SK-N-DZ (cell line): ENCODE data around the gene CARD14.
A peak's percentile ranks its signal among the peaks of the same experiment; 100 is the strongest.
"Not testable (repeated sequence)": the region's sequence is repeated elsewhere in the genome, so short reads cannot be mapped to it uniquely, and the experiment has no call there.

Source experiments
- DNase-seq: peaks from one replicate; pipeline ENCODE4 v3.0.0-alpha.2; 2015; ENCODE audit warnings: low spot score

Gene CARD14

DNA sequence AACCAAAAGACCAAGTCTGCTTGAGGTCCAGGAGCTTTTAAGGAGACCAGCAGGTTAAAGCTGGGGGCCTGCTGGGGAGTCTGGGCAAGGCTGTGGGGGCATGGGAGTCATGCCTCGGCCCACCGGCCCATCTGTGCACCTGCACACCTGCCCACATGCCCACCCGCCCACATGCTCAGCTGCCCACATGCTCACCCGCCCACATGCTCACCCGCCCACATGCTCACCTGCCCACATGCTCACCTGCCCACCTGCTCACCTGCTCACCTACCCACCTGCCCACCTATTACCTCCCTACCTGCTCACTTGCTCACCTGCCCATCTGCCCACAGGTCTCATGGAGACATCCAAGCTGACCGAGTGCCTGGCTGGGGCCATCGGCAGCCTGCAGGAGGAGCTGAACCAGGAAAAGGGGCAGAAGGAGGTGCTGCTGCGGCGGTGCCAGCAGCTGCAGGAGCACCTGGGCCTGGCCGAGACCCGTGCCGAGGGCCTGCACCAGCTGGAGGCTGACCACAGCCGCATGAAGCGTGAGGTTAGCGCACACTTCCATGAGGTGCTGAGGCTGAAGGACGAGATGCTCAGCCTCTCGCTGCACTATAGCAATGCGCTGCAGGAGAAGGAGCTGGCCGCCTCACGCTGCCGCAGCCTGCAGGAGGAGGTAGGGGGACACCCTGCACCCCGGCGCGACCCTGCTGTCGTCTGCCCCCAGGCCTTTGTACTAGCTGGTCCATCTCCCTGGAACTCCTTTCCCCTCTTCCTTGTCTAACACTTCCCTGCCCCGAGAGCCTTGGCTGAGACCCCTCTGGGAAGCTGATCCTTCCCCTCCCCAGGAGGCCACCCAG, 14.0 kb downstream of the CARD14 start:
- no peak for DNase-seq

DNA sequence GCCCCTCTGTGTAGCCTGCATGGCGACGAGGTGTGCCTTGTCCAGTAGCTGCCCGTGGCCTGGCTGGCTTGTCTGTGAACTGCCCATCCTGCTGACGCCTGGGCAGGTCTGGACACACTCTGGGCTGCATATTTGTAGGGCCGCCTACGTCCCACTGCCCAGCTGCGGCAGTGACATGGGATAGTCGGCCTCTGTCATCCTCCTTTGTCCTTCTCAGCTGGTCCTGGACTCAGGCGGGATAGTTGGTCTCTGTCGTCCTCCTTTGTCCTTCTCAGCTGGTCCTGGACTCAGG, 14.5 kb downstream of the CARD14 start:
- no peak for DNase-seq

DNA sequence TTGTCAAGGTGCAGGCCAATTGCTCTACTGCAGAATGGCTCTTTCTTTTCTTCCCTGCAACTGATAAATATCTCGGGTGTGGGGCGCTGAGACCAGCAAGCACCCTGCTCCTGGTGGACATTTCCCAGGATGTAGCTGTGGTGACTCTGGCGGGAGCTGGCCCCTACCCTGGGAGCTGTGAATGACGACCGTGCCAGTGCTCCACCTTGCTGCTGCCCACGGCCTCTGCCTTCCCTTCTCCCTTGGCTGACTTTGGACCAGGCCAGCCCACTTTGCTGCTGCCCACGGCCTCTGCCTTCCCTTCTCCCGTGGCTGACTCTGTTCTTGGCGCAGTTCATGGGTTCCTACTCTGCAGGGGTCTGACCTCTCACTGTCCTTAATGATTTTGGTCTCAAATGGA, 16.1 kb downstream of the CARD14 start:
- DNase-seq: no peak

DNA sequence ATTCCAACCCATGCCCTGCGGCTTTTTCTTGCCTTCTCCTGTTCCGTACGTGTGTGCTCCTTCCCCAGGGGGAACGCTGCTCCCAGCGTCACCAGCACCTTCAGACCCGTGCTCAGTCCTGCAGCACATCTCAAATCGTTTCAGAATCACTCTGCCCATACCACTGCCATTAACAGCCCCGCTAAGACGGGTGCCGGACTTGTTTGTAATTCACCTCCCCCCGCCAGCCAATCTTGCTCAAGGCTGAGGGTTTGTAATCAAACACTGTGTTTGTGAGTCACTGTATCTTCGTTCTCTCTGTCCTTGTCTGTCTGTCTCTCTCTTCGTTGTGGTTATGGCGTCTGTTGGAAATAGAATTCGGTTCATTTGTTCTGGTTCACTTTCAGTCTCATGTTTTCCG, 17.3 kb downstream of the CARD14 start:
- no peak for DNase-seq

DNA sequence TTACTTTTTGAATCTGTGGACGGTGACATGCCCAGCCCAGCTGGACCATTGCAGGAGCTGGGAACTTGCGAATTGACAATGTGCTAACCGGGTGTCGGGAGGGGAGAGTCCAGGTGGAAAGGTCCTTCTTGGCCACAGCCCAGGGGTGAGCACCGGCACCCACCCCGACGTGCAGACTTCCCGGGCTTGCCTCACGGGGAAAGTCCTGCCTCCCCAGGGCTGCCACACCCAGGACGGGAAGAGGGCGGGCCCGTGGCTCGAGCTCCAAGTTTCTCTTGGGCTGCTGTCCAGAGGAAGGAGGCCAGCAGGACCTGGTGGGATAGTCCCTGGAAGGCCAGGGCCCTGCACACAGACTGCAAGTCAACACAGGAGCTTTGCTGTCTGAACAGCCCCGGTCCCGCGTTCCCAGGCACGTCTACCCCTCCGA, 17.7 kb downstream of the CARD14 start:
- DNase-seq: no peak

DNA sequence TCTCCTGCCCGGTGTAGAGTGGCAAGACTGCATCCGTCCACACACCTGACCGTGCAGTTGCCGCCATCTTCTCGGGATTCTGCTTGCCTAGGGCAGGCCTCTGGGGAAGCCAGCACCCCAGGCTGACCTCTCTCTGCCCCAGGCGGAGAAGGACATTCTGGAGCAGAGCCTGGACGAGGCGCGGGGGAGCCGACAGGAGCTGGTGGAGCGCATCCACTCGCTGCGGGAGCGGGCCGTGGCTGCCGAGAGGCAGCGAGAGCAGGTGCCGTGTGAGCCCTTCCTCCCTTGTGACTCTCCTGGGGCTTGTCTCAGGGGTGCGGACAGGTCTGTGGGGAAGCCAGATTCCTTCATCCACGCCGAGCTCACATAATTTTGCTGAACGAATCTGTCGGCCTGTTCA, 19.8 kb downstream of the CARD14 start:
- DNase-seq: no peak

DNA sequence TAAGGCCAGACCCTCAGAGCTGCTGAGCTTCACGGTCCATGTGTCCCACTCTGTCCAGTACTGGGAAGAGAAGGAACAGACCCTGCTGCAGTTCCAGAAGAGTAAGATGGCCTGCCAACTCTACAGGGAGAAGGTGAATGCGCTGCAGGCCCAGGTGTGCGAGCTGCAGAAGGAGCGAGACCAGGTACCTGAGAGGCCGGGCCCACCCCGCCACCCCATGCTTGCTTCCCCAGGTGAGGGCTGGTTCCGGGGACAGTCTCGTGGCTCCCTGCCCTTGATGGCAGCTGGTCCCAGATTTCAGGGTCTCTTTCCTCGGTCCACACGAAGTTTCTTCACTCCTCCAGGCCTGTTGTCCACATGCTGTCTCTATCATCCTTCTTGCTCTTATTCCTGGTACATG, 20.9 kb downstream of the CARD14 start:
- DNase-seq: no peak

DNA sequence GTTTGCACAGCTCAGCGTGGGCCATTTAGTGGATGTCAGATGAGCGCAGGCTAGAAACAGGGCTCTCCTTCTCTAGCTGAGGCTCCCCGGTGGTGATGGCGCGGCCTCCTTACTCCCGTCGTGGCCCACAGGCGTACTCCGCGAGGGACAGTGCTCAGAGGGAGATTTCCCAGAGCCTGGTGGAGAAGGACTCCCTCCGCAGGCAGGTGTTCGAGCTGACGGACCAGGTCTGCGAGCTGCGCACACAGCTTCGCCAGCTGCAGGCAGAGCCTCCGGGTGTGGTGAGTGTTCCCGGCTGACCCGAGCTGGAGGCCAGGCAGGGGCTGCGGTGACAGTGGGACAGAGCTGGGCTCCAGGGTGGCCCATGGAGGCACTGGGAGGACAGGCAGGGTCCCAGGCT, 21.4 kb downstream of the CARD14 start:
- DNase-seq: no peak

DNA sequence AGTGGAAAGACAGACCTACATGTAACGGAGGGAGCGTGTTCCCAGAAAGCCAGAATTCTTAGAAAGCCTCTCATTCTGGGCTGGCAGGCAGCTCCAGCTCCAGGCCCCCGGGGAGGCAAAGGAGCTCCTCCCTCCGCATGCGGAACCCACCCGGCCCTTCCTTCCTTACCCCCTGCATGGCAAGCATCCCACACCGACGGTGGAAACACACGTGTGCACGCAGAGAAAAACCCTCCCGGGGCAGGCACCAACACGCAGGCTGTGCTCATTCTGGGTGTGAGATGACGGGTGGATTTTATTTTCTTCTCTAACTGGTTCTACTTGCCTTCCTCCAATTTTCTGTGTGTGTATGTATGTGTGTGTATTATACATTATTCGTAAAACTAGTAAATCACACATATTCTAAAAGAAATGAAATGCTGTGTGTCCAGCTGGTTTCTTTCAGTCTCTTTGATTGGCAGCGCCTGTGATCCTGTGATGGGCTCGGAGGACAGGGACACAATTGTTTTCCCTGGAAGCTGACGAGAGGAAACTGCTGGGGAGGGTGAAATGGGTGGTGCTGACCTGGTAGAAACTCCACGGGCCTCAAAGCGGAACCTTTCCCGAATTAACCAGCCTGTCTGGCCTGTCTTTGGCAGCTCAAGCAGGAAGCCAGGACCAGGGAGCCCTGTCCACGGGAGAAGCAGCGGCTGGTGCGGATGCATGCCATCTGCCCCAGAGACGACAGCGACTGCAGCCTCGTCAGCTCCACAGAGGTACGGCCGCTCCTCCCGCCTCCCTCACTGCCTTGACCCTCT, 22.2 kb downstream of the CARD14 start:
- no peak for DNase-seq

DNA sequence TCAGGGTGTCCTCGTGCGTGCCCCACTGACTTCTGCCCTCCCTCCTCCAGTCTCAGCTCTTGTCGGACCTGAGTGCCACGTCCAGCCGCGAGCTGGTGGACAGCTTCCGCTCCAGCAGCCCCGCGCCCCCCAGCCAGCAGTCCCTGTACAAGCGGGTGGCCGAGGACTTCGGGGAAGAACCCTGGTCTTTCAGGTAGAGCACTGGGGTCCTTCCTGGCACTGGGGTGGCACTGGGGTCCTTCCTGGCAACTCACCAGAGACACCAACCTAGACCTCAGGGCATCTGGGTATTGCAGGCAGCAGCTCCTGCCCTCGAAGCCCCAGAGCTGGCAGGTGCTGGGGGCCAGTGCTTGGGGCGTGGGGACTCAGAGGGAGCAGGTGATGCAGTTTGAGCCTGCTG, 25.3 kb downstream of the CARD14 start:
- no peak for DNase-seq

DNA sequence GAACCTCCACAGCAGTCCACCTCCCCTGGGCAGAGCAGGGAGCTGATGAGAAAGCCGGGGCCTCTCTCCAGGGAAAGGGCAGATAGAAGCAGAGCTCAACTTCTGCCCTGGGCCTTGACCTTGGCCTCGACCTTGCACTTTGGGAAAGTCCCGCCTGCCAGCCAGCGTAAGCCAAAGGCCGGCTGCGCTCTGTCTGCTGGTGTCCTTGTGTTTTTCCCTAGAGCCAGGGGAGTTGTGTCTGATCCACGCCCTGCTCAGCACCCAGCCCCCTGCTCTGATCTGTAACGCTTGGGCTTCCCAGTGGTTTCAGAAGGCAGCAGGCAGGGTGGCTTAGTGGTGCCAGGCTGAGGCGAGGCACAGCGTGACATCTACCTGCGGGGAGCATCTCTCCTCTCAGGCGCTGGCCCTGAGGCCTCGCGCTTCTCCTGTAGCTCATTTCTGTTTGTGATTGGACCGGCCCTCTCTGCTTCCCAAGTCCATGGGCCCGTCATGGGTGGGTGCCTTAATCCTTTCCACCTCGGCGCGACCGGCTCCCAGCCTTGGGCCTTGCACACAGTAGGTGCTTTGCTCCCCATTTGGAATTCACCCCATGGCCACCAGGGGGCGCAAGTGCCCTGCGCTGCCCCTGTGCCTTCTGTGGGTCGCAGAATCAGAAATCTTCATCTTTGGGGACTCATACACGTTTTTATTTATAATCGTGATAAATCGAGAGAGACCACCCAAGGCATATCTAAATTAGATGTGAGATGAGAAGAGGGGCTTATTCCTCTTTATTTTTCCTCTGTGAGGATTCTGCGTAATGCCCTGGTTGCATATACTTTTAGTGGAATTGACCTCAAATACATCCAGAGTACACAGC, 26.1 kb downstream of the CARD14 start:
- no peak for DNase-seq

DNA sequence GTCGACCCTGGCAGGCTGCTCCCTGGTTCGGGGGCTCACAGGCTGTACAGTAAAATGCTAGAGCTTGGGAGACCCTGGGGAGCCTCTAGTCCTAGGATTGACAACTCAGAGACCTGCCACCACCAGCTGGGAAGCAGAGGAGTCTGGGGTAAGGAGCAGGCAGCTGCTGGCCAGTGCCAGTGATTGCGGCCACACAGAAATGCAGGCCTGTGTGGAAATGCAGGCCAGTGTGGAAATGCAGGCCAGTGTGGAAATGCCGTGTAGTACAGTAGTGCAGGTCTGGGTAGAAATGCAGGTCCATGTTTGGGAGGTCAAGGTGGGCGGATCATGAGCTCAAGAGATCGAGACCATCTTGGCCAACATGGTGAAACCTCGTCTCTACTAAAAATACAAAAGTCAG, 26.8 kb downstream of the CARD14 start:
- no peak for DNase-seq

DNA sequence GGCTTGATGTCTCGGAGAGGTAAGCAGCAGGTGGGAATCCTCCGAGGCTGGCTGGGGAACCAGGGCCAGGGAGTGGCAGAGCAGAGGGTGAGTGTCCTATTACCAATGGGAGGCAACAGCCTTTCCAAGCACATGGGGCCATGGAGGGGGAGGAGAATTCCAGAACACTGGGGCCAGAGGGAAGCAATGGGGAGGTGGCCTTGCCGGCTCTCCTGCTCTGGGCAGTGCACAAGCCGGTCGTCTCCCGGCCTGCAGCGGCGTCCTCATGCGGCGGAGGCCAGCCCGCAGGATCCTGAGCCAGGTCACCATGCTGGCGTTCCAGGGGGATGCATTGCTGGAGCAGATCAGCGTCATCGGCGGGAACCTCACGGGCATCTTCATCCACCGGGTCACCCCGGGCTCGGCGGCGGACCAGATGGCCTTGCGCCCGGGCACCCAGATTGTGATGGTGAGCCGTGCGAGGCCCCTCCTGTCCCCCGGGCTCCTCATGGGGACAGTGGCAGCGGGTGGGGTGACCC, 28.4 kb downstream of the CARD14 start:
- DNase-seq: peak; percentile 63

DNA sequence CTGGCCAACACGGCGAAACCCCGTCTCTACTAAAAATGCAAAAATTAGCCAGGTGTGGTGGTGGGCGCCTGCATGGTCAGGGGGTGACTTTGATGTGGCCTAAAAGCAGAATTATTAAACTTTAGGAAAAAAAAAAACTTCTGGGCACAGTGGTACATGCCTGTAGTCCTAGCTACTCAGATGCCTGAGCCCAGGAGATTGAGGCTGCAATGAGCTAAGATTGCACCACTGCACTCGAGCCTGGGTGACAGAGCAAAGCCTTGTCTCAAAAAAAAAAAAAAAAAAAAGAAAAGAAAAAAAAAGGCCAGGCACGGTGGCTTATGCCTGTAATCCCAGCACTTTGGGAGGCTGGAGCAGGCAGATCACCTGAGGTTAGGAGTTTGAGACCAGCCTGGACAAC, 29.5 kb downstream of the CARD14 start:
- not testable (repeated sequence) for DNase-seq

DNA sequence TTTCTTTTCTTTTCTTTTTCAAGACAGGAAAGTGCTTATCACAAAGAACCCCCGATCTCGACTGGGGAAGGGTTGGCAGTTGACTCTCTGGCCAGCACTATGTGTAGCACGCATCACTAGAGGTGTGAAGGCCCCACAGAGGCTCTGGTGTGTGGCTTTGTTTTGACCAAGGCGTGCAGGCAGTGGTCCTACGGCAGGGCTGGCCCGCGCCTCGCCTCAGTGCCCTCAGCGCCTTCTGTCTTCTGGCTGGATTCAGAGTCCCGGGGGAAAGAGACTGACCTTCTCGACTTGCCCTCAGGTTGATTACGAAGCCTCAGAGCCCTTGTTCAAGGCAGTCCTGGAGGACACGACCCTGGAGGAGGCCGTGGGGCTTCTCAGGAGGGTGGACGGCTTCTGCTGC, 31.6 kb downstream of the CARD14 start:
- no peak for DNase-seq

DNA sequence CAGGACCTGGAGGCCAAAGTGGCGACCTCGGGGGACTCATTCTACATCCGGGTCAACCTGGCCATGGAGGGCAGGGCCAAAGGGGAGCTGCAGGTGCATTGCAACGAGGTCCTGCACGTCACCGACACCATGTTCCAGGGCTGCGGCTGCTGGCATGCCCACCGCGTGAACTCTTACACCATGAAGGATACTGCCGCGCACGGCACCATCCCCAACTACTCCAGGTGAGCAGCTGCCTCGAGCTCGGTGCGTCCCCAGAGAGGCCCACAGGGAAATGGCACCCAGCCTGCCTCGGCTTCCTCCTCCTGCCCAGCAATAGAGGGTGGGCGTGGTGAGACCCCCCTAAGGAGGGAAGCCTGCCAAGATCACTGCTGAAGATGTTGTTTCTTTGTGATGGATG, 32.4 kb downstream of the CARD14 start:
- no peak for DNase-seq

DNA sequence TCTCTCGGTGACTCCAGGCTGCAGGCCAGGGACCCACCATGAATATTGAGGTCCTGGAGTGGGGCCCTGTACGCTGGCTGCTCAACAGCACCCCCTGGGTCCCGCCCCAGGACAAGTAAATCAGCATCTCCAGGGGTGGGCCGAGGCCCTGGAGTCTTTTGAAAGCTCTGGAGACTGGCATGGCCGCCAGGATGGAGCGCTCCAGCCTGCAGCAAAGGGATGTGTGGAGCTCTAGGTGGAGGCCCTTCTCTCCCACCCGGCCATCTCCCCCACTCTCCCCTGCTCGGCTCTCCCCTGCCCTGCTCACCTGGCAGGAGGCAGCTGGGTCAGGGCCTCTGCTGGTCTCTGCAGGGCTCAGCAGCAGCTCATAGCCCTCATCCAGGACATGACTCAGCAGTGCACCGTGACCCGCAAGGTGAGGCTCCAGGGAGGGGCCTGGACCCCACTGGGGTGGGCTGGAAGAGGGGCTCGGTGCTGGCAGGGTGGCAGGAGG, 33.7 kb downstream of the CARD14 start:
- no peak for DNase-seq

DNA sequence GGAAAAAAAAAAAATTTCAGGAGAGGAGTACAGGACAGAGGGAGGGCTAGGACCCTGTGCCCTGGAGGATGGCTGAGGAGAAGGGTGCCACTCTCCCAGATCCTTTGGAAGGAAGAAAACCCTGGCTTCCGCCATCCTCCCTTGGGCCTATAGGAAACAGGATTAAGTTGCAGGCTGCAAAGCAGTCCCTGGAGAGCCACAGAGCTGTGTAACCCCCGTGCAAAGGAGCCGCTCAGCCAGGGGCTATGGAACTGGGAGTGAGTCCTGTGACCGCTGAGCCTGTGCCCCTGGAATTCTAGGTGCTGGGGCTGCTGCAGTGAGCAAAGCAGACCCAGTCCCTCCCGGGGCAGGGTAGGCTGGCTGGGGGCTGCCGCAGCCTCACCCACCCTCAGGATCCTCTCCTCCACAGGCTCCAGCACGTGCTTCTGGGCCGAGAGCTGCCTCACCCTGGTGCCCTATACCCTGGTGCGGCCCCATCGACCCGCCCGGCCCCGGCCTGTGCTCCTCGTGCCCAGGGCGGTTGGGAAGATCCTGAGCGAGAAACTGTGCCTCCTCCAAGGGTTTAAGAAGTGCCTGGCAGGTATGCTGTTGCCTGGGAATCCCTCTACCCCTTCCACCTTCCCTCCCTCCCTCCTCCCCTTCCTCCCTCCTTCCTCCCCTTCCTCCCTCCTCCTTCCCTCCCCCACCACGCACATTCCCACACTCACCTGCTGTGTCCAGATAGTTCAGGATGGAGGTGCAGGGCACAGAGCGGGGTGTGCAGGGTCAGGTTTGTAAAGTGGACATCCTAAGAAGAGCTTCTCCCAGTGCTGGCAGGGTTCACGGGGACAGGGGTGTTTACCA, 35.0 kb downstream of the CARD14 start:
- no peak for DNase-seq

DNA sequence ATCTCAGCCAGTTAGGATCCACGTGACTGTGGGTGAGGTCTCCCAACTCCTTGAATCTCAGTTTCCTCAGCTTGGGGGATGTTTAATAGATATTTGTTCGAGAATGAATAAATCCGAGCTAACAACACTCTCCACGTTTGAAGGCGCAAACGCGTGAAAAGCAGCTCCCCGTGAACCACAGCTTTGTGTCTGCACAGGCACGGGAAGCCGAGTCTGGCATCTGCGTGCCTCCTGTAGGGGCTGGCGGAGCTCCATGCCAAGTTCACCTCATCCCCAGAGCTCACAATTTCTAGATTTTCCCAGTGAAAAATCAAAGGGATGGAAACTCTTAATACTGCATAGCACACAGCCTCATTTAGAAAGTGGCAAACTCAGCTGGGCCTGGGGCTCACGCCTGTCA, 36.0 kb downstream of the CARD14 start:
- no peak for DNase-seq

DNA sequence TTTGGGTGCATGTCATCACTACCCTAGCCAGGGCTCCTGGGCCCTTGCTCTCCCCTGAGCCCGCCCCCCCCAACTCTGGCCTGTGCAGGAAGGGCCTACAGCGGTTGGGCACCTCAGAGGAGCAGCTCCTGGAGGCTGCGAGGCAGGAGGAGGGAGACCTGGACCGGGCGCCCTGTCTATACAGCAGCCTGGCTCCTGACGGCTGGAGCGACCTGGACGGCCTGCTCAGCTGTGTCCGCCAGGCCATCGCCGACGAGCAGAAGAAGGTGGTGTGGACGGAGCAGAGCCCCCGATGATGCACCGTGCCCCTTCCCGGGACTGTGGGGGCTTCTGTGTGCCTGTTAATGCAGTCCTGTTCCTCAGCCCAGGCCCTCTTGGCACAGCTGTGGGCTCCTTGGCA, 38.2 kb downstream of the CARD14 start:
- no peak for DNase-seq

DNA sequence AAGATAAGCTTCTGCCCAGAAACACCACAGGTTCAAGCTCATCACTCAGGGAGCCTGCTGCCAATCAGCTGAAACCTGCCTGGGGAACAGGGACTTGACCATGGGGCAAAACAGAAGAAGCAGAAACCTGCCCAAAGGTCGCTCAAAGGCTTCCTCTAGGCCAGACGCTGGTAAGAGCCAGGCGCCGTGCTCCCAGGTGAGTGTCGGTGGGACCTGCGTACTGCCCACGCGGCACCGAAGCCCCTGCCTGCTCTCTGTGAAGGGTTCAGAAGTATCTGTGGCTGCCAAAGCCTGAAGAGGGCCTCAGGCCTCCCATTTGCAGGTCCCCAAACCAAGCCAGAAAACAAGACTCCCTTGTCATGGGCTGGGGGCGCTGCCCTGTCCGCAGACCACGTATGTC, 39.9 kb downstream of the CARD14 start:
- no peak for DNase-seq
